Activated naive CD8-positive, alpha-beta T cell (primary cell): ENCODE results near the gene SMIM21.

Experiments used
- H3K27ac Mint-ChIP-seq: one replicate; pipeline ENCODE4 v1.8.0; 2021; ENCODE audit warnings: mixed read lengths
- H3K27me3 Mint-ChIP-seq: one replicate; pipeline ENCODE4 v1.8.0; 2021; ENCODE audit warnings: mixed read lengths
- H3K36me3 Mint-ChIP-seq: one replicate; pipeline ENCODE4 v1.8.0; 2021; ENCODE audit warnings: mixed read lengths
- H3K4me1 Mint-ChIP-seq: one replicate; pipeline ENCODE4 v1.8.0; 2021; ENCODE audit warnings: low read depth, mixed read lengths
- H3K4me3 Mint-ChIP-seq: one replicate; pipeline ENCODE4 v1.8.0; 2021; ENCODE audit warnings: mild to moderate bottlenecking, mixed read lengths
- H3K9me3 Mint-ChIP-seq: one replicate; pipeline ENCODE4 v1.8.0; 2021; ENCODE audit warnings: low read depth, mixed read lengths

The SMIM21 gene

GRCh38 chr18:75407468-75408437, 19.8 kb downstream of the SMIM21 start:
- Mint-ChIP-seq H3K4me3 (no peak overlapping the region), H3K27ac (no peak overlapping the region), H3K27me3 (peaks cover 4% of the 10 kb centered on the region)

DNA sequence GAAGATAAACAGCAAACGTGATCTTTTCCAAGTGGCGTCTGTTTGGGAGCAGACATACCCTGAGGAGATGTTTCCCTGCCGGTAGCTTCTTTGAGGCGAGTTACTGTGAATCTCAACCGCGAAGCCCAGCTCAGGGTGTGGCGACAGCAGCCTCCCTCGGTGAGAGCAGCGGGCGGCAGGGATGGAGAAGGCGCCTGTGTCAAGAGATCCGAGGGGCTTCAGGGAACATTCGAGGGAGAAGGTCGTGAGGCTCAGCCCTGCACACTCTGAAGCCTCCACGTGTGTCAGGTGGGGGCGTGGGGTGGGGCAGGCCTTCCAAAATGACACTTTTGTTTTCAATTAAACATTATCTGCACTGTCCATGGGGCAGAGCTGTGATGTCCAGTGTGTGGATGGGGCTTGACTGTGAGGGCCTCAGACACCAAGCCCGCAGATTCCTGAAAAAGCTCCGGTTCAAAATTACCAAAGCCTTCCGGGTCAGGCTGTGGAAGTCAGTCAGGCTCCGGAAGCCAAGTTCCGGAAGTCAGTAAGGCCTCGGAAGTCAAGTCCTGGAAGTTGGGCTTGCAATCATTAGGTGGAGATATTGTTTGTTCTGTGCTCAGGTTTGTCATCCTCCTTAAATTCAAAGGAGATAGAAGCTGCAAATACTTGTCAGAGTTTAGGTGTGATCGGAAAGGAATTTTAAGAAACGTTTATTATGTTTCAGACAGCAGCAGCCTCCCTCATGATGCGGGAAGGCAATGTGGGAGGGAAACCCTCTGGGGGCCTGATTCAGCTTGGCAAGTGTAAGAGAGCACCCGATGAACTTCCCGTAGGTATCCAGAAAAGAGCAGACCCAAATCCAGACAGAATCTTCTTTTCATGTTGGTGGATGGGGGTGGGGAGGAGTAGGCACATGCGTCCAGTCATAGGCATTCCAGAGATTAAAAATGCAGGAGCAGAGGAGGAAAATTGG, 20.7 kb downstream of the SMIM21 start:
- no peaks in the 10 kb centered on the region for H3K9me3 Mint-ChIP-seq
- peaks cover 4% of the 10 kb centered on the region for H3K27me3 Mint-ChIP-seq
- H3K4me1 Mint-ChIP-seq, result peaks cover 18% of the 10 kb centered on the region
- no peaks in the 10 kb centered on the region for H3K36me3 Mint-ChIP-seq
- H3K4me3 Mint-ChIP-seq, result no peak overlapping the region
- no peak overlapping the region for H3K27ac Mint-ChIP-seq

More at GRCh38 chr18:75407468-75408437, 19.8 kb downstream of the SMIM21 start:
- no peaks in the 10 kb centered on the region for H3K9me3 Mint-ChIP-seq
- peaks cover 18% of the 10 kb centered on the region for H3K4me1 Mint-ChIP-seq
- H3K36me3 Mint-ChIP-seq, result no peaks in the 10 kb centered on the region

DNA sequence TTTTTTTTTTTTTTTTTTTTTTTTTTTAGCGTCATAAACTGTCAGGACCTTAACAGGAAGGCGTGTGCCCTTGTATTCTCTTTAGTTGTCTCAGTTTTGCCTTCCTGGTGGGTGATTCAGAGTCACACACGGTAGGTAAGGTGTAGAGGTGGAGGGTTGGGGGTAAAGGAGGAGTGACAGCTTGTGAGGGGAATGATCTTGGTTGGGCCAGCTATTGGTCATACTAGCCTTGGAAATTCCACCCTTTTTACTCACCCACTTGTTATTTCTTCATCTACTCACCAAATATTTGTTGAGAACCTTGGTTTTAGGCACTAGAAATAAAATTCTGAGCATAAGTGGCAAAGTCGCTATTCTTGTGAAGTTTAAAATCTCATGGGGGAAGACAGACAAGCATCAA, 22.2 kb downstream of the SMIM21 start:
- Mint-ChIP-seq H3K4me3 (no peak overlapping the region), H3K9me3 (no peaks in the 10 kb centered on the region), H3K27me3 (peaks cover 4% of the 10 kb centered on the region), H3K27ac (no peak overlapping the region), H3K4me1 (peaks cover 14% of the 10 kb centered on the region), H3K36me3 (no peaks in the 10 kb centered on the region)

DNA sequence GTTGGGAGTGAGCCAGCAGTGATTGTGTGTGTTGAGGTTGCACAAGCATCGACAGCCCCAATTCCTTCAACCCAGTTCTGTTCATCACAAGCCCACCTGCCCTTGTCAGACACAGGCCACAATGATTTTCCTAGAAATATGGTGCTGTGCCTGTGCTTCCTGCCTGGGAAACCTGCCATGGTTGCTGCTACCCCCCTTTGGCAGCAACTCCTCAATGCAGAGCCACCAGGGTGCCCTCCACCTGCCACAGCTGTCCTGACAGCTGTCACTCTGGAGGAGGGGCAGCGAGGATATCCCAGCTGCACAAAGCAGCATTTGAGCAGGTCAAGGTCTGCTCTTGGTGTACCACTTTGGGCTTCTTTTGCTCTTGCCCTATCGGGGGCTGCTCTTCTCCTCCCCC, 27.1 kb downstream of the SMIM21 start:
- no peaks in the 10 kb centered on the region for H3K36me3 Mint-ChIP-seq
- H3K27me3 Mint-ChIP-seq, result peaks cover 6% of the 10 kb centered on the region
- H3K4me3 Mint-ChIP-seq, result no peak overlapping the region
- no peak overlapping the region for H3K27ac Mint-ChIP-seq
- no peaks in the 10 kb centered on the region for H3K9me3 Mint-ChIP-seq
- no peaks in the 10 kb centered on the region for H3K4me1 Mint-ChIP-seq

GRCh38 chr18:75395137-75395536, 32.4 kb downstream of the SMIM21 start:
- Mint-ChIP-seq H3K27ac (no peak overlapping the region), H3K4me3 (no peak overlapping the region)

DNA sequence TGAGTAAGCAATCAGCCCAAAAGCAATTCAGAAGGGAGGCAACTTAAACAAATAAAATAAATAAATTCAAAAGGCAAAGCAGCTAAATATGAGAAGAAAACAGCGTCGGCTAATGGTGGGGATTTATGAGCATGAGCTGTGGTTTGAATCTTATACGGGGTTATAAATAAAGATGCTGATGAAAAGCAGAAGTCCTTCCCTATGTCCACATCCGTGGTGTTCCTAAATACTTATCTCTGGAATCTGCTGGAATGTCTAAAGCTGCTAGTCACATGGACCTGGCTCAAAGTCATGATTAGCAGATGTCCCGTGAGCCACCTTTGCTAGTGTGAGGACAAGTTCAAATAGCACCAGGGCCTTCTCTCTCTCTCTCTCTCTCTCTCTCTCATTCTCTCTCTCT, 33.8 kb downstream of the SMIM21 start:
- H3K36me3 Mint-ChIP-seq, result no peaks in the 10 kb centered on the region
- H3K4me3 Mint-ChIP-seq, result no peak overlapping the region
- no peaks in the 10 kb centered on the region for H3K9me3 Mint-ChIP-seq
- no peak overlapping the region for H3K27ac Mint-ChIP-seq
- H3K27me3 Mint-ChIP-seq, result peaks cover 18% of the 10 kb centered on the region
- H3K4me1 Mint-ChIP-seq, result no peaks in the 10 kb centered on the region

More at GRCh38 chr18:75395137-75395536, 32.4 kb downstream of the SMIM21 start:
- Mint-ChIP-seq H3K9me3 (no peaks in the 10 kb centered on the region), H3K4me1 (no peaks in the 10 kb centered on the region), H3K36me3 (no peaks in the 10 kb centered on the region), H3K27me3 (peaks cover 15% of the 10 kb centered on the region)

DNA sequence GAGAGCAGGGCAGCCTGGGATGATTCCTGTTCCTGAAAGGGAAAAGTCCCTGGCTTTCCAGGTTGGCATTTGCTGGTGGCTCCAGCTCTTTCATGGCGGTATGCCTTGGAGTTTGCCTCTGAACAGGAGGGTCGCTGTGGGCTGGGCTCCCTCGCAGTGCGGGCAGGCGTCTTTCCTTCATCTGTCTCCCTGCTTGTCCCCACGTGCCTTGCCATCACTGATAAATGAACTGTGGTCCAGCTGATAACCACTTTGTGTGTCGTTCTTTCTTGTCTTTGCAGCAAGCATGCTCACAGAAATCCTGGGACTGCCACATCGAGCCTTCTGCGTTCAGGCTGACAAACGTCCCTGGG, 35.3 kb downstream of the SMIM21 start:
- Mint-ChIP-seq H3K27ac (no peak overlapping the region), H3K27me3 (peaks cover 16% of the 10 kb centered on the region), H3K9me3 (no peaks in the 10 kb centered on the region), H3K36me3 (no peaks in the 10 kb centered on the region), H3K4me1 (no peaks in the 10 kb centered on the region), H3K4me3 (no peak overlapping the region)

DNA sequence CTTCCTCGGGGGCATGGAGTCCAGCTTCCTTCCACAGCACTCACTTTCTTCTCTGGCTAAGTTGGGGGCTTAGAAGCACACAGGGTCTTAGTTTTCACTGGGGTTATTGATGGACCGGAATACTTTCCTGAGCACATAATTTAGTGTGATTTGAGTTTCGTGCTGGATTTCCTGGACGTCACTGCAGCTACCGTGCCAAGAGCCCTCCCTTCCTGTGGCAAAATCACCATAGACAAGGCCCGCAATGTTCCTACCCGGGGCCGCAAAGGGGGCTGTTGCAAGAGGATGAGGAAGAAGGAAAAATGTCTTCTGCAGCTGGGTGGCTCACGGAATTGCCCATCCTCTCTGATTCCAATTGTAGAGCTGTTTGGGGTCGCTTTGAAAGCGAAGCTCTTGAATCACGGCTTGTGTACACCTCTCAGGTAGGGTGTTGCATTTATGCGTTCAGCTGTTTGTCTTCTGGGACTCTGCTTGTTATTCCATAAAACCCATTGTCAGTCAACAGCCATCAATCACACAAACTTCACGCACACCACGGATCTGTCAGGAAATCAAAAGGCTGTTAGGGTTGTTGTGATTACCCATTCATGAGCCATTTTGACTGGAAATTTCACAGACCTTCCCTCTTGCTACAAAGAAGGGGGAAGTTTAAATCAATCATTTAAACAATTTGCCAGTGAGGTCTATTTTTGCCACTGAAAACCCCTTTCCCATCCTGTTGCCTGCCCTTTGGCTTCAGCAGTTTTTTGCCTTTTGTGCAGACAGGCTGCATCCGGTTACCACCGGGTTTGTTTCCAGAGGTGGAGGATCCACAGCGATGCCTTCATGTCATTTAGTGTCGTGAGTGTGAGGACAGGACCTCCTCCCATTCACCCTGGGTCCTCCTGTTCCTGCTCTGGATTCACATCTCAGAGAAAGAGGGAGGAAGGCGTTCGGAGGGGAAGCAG, 36.0 kb downstream of the SMIM21 start:
- Mint-ChIP-seq H3K27me3 (peaks cover 16% of the 10 kb centered on the region), H3K27ac (no peak overlapping the region), H3K36me3 (no peaks in the 10 kb centered on the region), H3K4me1 (no peaks in the 10 kb centered on the region), H3K9me3 (no peaks in the 10 kb centered on the region), H3K4me3 (no peak overlapping the region)

GRCh38 chr18:75390854-75391253, 36.6 kb downstream of the SMIM21 start:
- no peak overlapping the region for H3K4me3 Mint-ChIP-seq
- H3K27ac Mint-ChIP-seq, result no peak overlapping the region
- H3K4me1 Mint-ChIP-seq, result no peaks in the 10 kb centered on the region
- H3K27me3 Mint-ChIP-seq, result peaks cover 18% of the 10 kb centered on the region
- no peaks in the 10 kb centered on the region for H3K36me3 Mint-ChIP-seq
- H3K9me3 Mint-ChIP-seq, result no peaks in the 10 kb centered on the region

GRCh38 chr18:75384144-75384543, 43.4 kb downstream of the SMIM21 start:
- Mint-ChIP-seq H3K36me3 (no peaks in the 10 kb centered on the region), H3K4me3 (no peak overlapping the region), H3K9me3 (no peaks in the 10 kb centered on the region), H3K27ac (no peak overlapping the region), H3K27me3 (peaks cover 8% of the 10 kb centered on the region), H3K4me1 (no peaks in the 10 kb centered on the region)

DNA sequence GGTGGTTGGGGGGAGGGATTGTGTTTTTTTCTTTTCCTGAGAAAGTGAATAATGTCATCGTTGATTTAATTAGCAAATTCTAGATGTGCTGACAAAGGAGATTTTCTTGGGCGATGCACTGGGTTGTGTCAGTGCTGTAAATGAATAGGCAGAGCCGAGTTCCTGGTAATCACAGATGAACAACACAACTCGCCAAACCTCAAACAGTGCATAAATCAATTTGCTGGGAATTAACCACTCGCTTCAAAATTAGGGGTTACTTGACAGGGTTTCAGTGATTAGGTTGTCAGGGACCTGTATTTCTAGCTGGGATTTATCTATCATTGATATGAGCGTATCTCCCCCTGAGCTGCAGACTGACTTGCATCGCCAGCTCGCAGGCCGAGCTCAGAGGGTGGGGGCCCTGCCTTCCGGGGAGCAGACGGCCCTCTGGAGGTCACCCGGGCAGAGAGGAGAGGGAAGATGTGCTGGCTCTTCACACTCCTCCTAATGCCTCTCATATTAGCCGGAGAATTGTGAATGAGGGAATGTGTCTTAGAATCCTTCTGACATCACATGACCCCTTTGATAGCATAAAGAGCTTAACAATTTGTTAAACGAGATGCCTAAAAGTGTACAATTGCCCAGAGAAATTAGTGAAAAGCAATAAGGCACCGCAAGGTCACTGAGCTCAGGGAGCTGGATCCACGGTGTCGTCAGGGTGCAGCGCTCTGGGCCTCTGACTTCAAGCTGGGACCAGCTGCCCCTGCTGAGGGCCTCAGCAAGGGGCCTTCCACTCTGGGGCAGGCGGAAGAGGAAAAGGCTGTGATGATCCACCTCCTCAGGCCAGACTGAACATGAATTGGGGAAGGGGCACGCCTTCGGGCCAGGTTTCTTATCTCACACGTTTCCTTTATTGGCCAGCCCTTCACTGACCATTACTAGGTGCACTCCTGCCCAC, 48.9 kb downstream of the SMIM21 start:
- H3K36me3 Mint-ChIP-seq, result no peaks in the 10 kb centered on the region
- H3K27me3 Mint-ChIP-seq, result peaks cover 4% of the 10 kb centered on the region
- no peaks in the 10 kb centered on the region for H3K4me1 Mint-ChIP-seq
- no peak overlapping the region for H3K4me3 Mint-ChIP-seq
- H3K27ac Mint-ChIP-seq, result no peak overlapping the region
- H3K9me3 Mint-ChIP-seq, result no peaks in the 10 kb centered on the region

DNA sequence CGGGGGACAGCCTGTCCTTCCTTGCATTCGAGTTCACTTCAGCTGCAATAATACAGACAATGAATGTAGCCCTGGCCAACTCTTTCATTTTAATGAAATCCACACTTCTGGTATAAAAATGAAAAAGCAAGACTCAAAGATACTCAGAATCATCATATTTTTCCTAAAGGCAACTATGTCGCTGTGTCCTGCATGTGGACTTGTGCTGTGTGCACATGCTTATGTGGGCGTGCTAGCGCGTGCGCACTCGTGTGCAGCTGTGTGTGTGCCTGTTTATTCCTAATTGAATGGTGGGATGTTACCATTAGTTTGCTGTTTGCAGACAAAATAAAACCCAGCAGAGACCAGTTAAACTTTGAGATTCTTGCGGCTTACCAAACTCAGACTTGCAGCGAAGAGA, 49.6 kb downstream of the SMIM21 start:
- Mint-ChIP-seq H3K27me3 (peaks cover under 1% of the 10 kb centered on the region), H3K36me3 (no peaks in the 10 kb centered on the region), H3K27ac (no peak overlapping the region), H3K4me3 (no peak overlapping the region), H3K9me3 (no peaks in the 10 kb centered on the region), H3K4me1 (no peaks in the 10 kb centered on the region)

DNA sequence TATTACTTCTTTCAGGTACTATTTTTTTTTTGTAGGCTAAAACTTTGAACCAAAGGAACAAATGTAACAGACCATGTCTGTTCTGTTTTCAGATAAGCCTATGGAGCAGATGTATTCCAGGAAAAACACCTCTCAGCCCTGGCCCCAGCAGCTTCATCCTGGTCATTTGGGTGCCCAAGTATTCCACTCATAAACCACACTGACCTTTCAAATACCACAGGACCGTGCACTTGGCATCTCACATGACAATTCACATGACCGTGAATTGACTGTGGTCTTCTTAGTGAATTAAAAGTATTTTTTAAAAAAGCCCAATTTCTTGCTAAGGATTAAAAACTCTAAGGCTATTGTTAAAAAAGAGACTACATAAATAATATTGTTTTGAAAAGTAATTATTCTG, 50.2 kb downstream of the SMIM21 start:
- Mint-ChIP-seq H3K36me3 (no peaks in the 10 kb centered on the region), H3K27me3 (no peaks in the 10 kb centered on the region), H3K27ac (no peak overlapping the region), H3K4me3 (no peak overlapping the region), H3K4me1 (no peaks in the 10 kb centered on the region), H3K9me3 (no peaks in the 10 kb centered on the region)
